HG03439 (cell line): ENCODE measurements around the gene CACNA1A.

ENCODE experiments used
- ATAC-seq: cut with Tn5 transposase; IDR thresholded peaks from one replicate; pipeline ENCODE4 v1.9.1; 2021; ENCODE audit warnings: mild to moderate bottlenecking, moderate library complexity; ENCODE audit not compliant: unreplicated experiment

The CACNA1A gene

DNA sequence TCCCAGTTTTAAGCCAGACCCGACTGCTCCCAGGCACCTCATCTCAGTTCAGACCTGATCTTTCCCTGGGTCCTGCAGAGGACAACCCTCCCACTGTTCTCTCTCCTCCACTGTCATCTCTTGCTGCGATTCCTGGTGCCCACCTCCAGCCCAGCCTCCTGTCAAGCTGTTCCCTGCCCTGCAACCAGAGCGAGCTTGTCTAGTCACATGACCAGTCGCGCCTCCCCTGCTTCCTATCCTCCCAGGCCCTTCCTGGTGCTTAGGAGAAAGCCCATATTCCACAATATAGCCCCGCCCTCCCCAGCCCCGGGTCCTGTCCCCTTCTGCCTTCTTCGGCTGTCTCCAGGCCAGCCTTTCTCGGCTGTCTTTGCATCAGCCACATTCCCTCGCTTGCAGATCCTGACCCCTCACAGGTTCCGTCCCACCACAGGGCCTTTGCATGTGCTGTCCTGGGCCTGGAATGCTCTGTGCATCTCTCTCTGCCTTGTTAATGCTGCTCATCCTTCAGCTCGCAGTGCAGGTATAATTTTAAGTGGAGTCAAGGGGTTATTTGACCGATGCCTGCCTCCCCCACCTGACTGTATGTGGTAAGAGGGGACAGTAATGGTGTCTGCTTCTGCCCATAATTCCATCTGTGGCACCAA lies 267.3 kb downstream of the CACNA1A start:
- ATAC-seq: no peak

DNA sequence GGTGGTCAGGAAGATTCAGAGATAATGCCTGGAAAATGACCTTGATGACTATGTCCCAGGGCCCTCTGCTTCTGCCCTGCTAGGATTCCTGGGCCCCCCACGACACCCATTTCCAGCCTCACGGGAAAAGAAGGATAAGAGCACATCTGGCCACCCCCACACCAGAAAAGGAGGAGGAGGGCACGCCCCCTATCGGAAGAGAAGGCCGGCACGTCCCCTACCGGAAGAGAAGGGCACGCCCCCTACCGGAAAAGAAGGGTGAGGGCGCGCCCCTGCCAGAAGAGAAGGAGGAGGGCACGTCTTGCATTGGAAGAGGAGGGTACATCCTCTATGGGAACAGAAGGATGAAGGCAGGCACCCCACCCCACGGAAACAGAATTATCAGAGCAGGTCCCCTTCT lies 271.8 kb downstream of the CACNA1A start:
- no peak for ATAC-seq

DNA sequence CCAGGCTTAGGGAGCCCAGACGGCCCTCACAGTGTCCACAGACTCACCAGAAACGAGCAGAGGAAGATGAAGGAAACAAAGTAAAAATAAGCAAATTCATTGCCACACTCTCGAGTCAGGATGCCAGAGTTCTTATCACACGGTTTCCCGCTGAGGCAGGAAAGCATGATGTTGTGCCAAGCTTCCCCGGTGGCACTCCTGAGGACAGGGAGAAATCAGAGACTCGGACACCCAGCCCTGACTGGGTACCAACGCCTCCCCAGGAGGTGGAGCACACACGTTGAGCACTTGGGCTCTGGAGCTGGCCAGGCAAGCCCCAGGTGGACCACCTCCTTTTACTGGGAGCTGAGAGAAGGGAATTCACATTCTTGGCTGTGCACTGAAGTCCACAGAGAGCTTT lies 274.6 kb downstream of the CACNA1A start:
- ATAC-seq: no peak

DNA sequence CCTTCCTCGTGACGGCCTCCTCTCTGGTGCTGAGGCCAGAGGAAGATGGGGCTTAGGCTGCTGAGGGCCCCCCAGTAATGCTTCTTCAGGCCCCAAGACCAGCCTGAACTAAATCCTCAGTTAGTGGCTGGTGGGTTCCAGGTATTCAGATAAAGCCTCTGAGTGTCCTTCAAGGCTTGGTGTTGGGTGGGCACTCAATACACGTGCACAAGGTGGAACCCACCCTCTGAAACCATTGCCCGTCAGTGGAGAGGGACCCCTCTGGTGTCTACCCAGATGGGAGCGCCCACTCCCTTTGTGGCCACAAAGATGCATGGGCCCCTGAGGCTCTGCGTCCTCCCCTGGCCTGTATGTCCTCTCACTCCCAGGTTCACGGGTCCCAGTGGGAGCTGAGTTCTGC lies 277.0 kb downstream of the CACNA1A start:
- ATAC-seq: no peak

DNA sequence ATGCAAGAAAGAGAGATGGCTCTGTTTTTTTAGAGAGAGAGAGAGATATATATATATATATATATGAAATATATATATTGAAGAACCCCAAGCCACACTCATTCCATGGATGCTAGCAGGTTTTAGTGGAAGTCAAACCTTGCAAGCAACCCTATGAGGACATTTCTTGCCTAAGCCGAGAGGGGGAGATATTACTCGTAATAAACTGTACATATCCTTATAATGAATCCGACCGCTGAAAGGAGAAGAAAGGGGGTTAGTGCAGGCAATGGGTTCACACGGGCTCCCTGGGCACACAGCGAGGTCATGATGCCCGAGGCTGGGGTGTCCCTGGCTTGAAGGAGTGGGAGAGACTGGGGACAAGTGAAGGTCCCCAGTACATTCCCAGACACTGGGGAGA lies 277.7 kb downstream of the CACNA1A start:
- ATAC-seq: no peak

DNA sequence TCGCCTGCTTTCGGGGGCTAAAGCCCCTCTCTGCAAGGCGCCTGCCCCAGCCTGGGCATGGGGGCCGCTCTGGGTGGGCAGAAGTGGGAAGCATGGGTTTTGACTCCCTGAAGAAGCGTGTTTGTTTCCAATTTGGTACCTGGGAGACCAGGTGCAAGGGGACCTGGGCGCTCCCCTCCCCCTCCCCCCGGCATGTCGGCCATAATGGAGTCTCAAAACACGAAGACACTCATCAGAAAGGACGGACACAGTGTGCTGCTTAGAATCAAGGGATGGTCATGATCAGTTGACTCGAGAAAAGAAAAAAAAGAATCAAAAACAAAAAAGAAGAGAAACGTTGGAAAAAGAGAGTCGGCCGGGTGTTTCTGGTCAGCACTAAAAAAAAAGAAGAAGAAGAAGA lies 279.3 kb downstream of the CACNA1A start:
- no peak for ATAC-seq

DNA sequence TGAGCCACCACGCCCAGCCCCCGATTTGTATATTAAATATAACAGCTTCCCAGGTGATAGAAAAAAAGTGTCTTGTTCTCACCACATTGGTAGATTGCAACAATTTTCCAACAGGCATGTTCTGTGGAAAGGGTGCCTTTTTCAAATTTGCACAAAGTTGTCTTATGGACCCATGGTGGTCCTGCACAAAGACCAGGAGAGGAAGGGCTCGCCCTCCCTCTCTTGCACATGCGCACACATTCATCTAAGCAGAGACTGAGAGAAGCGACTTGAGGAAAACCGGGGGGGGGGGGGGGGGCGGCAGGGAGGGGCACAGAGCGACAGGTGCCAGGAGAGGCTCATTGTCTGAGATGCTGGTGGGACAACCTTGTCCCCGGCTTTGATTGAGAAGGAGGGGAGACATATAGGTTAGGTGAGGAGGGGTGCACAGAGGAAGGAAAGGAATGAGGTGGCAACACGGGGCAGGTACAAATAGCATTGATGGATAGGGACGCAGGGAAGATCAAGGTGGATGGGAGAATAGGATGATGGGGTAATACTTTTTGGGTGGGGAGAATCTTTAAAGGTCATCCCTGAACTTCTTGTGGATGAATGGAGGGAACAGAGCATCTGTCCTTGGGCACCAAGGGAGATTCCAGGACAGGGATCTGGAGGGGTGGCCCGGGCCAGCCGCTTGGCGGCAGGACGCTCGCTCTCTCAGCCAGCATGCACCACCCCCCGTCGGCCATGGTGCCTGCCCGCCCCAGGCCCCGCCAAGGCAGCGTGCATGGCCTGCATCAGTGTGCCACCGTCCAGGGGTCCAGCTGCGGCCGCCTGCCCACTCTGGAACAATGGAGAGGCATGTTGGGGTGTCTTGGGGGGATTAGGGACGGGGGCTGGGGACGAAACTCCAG lies 280.1 kb downstream of the CACNA1A start:
- no peak for ATAC-seq

DNA sequence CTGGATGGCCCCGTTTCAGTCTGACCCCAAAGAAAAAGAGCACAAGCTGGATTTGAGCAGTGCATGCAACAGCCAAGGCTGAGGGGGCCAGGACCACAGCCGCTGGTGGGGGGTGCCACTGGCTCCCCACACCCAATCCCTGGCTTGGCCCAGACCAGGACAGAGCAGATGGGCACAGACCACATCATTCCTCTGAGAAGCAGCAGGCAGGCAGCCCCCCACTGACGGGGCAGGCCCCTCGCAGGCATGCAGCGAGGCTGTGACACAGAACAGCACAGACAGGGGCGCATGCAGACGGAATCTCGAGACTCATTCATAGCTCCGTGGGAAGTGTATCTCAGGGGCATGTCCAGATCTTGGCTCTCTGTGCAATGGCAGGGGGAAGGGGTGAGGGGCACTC lies 281.2 kb downstream of the CACNA1A start:
- no peak for ATAC-seq

DNA sequence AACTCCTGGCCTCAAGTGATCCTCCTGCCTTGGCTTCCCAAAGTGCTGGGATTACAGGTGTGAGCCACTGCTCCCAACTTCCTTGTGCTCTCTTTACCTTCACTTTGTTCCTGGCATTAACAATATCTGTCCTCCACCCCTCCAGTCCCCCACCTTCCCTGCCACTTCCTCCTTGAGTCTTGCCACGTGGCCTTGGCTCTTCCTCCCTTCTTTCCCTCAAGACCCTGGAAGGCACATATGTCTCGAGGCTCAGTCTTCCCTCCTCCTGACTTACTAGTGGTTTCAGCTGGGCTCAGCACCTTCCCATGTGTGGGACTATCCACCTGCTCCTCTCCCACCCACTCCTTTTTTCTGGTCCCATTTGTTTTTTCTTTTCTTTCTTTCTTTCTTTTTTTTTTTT lies 285.4 kb downstream of the CACNA1A start:
- no peak for ATAC-seq

DNA sequence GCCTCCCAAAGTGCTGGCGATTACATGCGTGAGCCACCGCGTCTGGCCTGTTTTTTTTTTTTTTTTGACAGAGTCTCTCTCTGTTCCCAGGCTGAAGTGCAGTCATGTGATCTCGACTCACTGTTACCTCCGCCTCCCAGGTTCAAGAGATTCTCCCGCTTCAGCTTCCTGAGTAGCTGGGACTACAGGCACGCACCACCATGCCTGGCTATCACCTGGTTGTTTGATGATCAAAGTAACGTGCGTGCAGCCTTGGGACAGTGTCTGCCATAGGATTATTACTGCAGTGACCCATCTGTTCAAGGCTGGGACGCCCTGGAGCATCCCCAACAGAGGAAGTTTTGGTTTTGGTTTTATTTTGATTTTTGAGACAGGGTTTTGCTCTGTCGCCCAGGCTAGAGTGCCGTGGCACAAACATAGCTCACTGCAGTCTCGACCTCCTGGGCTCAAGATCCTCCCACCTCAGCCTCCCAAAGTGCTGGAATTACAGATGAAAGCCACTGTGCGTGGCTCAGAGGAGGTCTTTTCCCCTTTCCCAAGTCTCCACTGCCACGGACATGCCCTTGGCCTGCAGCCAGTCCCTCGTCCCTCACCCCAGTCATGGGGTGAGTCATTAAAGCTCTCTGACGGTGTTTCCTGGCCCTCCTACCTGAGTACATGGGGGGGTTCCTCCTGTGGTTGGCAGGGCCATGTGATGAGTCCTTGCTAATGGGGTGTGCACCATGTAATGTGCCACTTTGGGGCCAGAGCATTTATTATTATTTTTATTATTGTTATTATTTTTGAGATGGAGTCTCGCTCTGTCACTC lies 290.5 kb downstream of the CACNA1A start:
- ATAC-seq: no peak

DNA sequence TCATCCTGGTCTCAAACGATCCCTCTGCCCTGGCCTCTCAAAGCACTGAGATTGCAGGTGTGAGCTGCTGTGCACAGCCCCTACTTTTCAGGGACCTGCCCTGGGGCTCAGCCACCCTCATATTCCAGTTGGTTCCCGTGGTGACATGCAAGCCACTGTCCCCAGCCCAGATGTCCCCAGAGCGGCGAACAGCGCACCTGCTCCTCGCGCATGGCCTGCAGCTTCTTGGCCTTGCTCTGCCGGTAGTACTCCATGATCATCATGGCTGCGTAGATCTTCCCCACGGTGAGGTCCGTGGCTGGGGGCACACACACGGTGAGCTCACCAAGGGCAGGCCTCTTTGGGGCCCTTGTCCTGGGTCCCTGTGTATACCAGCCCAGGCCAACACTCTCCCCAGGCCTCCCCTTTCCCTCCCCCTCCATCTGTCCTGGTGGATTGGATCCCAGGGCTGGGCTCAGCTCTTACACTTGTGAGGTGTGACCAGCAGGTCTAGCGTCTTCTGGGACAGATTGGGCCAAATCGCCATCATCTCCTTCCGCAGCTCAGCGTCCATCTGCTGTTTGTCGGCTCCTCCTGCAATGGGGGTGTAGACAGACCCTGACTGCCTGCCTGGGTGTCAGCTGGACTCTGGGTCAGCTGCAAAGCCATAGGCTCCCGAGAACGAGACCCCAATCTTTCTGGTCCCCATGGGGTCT lies 292.1 kb downstream of the CACNA1A start:
- no peak for ATAC-seq

DNA sequence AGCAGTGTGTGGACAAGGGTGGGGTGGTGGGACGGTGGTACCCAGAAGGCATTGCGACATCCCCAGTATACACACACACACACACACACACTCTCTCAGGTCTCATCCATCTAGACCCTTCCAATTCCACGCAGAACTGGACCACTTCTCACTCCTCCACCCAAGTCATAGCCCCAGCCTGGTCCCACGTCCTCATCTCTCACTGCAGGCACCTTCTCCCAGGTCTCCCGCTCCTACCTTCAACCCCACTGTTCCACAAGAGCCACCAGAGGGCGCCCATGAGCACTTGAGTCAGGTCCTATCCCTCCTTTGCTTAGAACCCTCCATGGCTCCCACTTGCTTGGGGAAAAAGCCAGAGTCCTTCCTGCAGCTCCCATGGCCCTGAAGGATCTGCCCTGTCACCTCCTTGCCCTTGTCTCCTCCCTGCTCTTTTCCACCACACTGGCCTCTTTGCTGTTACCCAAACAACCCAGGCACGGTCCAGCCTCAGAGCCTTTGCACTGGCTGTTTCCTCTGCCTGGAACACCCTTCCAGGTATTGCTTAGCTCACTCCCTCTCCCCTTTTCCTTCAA lies 293.4 kb downstream of the CACNA1A start:
- no peak for ATAC-seq

DNA sequence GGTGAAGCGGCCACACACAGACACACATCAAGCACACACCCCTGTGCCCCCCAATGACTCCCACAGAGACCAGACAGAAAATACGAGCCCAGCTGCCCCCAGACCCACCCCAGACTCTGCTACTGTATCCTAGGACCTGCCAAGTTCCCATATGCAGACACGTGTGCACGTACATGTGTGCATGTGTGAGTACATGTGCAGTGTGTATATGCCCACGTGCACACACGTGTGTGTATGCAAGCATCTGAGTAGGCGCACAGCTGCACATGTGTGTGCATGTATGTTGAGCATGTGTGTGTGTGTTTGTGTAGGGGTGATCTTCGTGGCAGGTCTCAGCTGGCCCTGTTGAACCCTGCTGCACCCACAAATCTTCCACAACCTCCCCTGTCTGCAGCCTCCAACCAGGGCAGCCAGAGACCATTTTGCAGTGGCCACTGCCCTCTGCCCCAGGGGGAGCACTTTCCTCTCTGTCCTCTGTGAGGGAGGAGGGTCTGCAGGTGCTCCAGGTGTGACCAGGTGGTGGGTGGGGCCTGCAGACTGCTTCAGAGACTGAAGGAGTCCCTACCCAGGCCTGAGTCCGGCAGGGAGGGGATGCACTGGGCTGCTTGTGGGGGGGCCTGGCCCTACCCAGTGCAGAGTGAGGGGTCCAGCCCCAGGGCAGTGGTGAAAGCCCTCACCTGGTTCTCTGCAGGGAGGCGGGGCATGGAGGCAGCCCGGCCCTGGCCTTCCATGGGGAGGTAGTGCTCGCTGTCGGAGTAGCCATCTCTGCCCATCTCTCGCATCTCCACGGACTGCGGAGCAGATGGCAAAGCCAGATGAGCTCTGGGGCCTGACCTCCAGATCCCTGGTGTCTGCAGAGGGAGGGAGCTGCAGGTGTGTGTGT lies 294.6 kb downstream of the CACNA1A start:
- ATAC-seq: no peak

DNA sequence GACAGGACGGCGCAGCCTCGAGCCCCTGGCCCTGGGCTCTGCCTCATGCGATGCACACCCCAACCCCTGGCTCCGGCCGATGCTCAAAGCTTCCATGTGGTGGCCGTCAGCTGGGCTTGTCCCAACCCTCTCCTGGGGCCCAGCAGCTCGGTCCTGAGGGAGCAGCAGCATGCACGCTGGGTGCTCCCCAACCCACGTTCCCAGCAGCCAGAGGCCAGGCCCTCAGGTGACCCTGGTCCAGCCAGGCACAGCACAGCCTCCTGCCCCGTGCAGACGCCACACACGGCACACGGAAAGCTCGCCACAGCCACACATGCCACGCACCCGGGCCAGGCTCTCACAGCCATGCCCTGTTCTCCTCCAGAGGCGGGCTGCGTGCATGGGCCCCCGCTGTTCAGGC lies 295.3 kb downstream of the CACNA1A start:
- ATAC-seq: no peak

DNA sequence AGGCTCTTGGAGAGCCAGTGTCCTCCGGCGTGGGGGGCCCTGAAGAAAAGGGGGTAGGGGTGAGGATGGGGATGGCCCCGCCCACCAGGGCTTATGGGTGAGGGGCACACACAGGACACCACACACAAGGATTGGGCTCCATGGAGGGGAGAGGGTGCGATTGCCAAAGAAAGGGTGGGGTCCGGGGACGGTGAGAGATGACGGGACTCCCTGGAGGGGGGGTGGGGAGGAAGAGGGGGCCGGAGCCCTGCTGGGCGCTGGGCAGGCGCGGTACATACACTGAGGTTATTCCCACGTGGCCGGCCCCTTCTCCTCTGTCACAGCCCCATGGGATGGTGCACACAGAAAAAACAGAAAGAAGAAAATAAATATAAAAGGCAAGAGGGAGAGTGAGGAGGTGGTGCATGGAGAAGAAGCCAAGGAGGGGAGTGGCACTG lies 295.9 kb downstream of the CACNA1A start:
- ATAC-seq: no peak

DNA sequence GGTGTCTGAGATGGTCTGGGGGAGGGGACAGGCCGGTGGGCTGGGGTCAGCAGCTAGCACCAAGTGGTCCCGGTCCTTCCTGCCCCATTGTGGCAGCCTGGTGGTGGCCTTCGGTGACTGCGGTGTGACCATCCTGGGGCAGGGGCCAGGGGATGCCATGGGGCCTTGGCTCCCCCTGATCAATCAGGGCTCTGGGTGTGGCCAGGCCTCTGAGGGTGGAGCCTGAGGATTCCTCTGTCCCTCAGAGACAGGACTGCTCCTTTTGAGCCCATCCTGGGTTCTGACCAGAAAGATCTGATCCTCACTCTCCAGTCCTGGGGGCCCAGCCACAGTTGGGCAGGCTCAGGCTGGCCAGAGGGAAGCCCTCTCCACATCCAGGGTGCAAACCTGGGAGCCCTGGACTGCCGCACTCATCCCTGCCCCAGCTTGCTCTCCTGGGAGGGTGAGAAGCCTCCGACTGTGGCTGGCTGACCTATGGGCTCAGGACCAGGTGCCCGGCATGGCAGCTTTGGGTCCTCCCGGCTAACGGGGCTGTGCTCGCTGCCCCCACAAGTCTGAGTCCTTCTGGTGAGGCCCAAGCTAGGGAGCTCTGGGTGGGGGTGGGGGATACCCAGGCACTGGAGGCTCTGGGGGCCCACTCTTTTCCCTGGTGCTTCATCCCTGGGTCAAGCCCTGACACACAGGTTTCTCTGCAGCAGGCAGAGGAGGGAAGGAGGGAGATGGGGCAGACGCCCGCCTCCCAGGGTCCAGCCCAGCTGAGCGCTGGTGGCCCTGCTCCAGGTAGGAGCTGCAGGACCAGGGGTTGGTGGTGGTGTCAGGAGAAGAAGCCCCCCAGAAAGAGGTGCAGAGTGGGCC lies 296.6 kb downstream of the CACNA1A start:
- no peak for ATAC-seq

DNA sequence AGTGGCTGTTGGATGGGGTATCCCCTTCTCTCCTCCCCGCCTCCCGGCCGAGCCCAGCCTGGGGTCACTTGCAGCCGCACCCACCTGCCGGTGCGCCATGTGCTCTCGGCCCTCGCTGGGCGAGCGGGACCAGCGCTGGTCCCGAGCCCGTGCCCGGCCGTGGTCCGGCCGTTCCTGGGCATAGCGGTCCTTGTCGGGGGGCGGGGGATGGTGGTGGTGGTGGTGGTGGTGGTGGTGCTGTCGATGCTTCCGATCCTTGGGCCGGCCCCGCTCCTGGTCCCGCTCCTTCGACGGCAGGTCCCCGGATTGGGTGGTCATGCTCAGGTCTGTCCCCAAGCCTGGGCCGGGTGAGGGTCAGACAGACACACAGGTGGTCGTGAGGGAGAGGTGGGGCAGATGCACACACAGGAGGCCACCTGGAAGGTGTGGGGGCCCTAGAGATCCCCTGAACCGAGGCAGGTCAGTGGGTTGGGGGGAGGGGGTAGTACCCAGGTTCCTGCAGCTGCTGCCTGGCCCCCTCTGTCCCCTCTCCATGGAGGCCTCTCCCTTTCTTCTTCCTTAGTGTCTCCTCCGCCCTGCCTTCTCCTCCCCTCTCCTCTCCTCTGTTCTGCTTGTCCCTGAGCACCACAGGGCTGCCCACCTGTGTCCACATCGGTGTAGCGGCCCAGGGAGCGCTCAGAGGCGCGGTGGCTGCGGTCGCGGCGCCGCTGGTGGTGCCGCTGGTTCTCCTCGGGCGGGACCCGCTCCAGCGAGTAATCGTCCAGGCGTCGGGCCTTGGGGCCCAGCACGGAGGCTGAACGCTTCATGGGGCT lies 297.4 kb downstream of the CACNA1A start:
- ATAC-seq: no peak
